Measurements from ENCODE around the gene PPP2R5C.
A peak's percentile ranks its signal among the peaks of the same experiment; 100 is the strongest.

The PPP2R5C gene

DNA sequence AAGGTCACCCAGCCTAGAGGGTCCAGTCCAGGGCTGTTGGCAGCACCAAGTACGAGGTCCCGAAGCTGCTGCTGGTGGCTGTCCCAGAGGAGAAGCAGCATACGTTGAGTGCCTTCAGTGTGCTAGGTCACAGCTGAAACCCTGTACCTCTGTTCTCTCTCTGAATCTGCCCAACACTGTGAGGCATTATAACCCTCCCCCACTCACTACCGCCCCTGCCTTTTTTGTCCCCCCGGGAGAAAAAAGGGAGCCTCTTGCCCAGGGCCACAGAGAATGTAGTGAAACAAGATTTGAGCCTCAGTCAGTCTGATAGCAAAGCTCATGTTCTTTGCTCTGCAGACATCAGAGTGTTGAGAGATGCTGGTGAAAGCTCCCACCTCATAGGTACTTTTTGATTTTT lies 53.4 kb downstream of the PPP2R5C start:
- no peak for DNase-seq (ENCODE audit: low read depth in 2 of 2)

DNA sequence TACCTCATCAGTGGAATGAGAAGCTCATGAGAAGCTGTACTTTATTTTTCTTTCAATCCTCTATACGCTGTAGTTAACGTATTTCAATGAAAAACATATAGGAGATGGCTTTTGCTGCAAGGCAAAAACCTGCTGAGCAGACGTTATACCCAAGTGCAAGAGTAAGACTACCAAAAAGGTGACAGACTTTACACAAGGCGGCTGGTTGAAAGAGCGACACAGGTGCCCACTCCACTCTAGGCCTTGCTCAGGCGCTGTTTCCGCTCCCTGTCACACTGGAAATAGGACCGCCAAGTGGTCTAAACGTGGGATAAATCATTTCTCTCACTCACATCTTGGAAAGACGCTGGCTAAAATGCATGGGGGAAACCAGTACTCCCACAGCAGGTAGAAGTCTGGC lies 54.5 kb downstream of the PPP2R5C start:
- no peak for DNase-seq (ENCODE audit: low read depth in 2 of 2)

DNA sequence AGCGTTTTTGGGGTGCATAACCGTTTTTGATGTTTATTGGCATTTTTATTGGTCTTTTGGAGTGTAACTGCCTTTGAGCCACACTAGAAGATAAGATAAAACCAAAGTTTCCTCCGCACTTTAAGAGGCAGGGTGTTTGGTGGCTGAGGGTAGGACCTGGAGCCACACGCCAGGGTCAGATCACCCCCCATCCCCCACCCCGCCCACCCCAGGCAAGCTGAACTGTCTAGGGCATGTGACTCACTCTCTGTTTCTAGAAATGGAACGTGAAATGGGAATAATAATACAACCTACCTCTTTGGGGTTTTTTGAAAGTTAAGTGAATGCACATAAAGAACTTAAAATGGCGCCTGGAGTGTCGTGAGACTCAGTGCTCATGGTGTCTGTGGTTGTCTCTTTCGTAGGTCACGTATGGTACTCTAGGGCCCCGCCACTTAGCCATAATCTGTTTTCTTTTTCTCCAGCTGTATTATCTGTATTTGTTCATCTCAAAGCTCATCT lies 56.0 kb downstream of the PPP2R5C start:
- DNase-seq (ENCODE audit: low read depth in 2 of 2): peak in 1 of 2 donors; percentile 39

DNA sequence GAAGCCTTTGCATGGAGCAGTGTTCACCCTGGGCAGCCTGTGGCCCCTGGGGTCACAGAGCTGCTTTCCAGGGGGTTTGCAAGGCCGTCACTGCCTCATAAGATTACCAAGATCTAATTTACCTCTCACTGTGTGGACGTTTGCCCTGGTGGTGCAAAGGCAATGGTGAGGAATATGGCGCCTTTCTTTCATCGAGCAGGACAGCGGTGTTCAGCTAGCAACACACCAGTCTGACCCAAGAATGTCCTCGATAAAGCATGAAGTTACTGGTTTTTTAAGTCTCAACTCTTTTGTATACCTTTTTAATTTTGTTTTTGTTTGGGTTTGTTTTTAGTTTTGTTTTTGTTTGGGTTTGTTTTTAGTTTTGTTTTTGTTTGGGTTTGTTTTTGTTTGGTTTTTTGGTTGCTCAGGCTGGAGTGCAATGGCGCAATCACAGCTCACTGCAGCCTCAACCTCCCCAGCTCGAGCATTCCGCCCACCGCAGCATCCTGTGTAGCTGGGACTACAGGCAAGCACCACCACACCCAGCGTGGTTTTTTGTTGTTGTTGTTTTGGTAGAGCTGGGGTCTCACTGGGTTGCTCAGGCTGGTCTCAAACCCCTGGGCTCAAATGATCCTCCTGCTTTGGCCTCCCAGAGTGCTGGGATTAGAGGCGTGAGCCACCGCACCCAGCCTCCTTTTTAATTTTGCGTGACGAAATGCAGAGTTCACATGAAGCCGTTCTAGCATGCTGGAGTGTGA lies 57.9 kb downstream of the PPP2R5C start:
- no peak for DNase-seq (ENCODE audit: low read depth in 2 of 2)

DNA sequence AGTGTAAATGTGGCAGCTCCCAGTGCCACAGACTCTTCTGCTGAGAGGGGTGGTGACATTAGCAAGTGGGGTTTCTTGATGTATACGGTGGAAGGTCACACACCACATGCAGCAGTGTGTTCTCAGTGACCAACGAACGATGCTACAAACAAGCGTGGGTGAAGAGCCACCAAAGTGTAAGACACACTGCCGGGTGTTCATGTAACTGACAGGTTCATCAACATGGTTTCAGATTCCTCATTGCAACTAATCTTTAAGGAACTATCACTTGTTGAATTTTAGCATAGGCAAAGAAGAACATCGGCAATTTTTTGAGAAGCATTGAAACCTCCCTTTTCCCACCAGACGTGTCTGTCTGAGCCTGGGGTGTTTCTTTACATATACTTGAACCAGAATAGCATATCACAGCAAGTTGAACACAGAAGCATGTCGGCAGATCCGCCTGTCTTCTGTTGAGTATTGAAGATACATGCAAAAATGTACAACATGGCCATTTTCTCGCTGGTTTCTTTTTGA lies 58.8 kb downstream of the PPP2R5C start:
- no peak for DNase-seq (ENCODE audit: low read depth in 2 of 2)

DNA sequence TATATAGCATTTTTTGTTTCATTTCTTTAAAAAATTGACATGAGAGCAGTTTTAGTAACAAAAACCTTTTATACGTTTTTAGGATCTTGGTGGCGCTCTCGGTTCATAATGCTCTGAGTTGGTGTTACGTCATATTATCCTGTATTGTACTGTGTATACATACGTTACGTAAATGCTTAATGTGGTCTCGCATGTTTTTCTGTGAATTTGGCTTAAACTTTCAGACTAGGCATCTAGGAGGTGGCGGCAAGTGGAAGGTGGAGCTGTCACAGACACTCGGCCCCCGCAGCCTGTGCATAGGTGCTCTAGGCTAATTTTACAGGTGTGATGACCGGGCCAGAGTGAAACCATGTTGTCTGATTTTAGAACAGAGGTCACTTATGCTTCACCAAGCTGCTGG lies 60.0 kb downstream of the PPP2R5C start:
- no peak for DNase-seq (ENCODE audit: low read depth in 2 of 2)

DNA sequence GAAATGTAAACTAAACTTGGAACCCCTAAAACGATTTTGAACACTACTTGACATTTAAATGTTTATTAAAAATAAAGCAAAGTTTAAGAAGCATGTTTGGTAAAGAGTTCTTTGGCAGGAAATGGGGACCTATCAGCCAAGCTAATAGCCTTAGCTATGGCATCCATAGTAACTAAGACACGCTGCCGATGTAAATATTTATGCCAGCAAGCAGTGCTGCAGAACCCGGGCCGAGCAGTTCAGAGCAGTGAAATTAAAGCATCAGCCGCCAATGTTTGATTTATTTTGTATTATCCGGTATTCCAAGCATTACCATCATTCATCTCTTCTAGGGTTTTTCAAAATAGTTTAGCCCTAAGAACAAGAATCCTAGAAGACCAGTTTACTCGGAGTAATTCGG lies 61.6 kb downstream of the PPP2R5C start:
- DNase-seq (ENCODE audit: low read depth in 2 of 2): no peak

DNA sequence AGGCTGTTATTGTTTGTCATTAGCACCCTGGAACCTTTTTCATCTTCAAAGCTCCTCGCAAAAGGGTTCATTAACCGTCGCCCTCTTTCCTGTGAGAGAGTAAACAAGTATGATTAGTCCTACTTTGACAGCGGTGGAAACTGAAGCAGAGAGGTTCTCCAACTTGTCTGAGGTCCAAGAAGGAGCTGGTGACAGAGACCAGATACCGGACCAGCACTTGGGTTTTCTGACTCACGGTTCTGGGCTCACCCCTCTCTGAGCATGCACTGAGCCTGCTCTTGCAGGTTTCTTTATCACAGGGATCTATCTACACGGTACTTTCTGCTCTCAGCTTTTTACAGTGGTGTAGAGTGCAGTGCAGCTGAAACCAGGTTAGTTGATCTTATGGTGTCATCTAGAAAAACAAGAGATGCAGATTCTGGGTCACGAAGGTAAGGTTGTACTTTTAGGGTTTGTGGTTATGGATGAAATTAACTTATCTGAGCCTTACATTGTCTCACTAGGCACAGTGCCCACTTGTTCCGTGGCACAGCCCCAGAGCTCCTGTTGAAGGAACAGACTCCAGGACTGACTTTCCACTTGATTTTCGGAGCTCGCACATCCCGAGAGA lies 62.1 kb downstream of the PPP2R5C start:
- peak; percentile 45 to 46 for DNase-seq (ENCODE audit: low read depth in 2 of 2)

DNA sequence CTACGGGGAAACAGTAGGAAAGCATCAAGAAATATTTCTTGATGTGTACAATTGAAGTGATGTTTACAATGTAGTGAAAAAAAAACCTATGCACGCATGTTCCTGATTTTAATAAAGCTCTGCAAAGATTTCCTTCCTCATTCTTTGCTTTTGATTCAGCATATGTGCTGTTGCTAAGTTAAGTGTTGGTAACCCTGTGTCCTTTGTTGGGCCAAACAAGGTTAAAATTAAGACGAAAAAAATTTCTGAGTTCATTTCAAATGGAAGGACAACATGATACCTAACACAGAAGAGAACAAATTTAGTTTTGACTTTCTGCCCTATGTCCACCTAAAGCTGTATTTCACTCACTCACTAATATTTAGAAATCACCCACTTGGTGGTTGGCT lies 62.8 kb downstream of the PPP2R5C start:
- DNase-seq (ENCODE audit: low read depth in 2 of 2): no peak

DNA sequence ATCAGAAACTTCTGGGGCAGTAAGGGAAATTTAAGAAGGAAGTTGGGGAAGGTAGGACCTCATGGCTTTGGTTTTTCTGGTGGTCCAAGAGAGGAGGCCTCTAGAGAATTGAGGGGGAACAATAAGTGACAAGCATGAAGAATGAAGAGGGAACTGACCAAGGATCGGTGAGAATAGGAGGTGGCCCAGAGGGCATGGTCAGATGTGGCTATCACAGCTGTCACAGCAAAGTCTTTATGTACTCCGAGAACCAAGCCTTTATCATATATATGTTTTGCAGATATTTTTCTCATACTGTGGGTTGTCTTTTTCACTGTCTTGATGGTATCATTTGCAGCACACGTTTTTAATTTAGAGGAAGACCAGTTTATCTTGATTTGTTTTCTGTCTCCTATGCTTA lies 64.3 kb downstream of the PPP2R5C start:
- DNase-seq (ENCODE audit: low read depth in 2 of 2): no peak

DNA sequence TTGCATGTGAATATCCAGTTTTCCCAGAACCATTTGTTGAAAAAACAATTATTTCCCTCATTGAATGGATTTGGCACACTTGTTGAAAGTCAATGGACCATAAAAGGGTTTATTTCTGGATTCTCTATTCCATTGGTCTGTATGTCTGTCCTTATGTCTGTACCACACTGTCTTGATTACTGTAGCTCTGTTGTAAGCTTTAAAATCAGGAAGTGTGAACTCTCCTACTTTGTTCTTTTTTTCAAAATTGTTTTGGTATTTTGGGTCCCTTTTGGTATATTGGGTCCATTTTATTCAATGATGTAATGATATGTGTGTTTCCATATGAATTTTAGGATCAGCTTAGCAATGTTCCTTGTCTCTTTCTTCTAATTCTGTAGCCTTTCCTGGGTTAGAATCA lies 64.8 kb downstream of the PPP2R5C start:
- DNase-seq (ENCODE audit: low read depth in 2 of 2): no peak

DNA sequence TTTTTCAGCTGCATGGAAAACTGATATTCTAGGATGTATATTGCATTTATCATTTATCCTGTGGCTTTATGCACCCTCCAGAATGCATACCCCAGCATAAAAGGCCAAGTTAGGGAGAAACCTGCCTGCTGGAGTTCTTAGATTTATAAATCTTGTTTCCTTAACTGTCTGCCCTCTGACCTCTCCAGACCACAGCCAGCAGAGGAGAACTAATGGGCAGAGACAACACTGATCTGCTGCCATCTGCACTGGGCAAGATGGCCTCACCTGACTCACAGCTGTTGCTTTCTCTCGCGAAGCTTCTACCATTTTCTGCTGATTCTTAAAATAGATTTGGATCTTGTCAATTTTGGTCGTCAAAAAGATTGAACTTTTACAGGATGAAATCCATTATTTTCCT lies 65.8 kb downstream of the PPP2R5C start:
- no peak for DNase-seq (ENCODE audit: low read depth in 2 of 2)

DNA sequence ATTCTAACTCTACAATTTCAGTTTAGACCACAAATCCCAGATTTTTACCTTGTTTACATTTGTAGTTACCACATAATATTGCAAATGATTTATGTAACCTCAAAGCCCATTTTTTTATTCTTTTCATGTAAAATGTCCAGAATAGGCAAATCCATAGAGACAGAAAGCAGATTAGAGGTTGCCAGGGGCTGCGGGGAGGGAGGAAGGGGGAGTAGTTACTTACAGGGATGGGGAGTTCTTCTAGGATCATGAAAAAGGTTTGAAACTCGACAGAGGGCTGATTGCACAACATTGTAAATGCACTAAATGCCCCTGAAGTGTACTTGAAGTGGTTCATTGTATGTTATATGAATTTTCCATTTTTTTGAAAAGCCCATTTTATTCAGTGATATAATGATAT lies 66.5 kb downstream of the PPP2R5C start:
- no peak for DNase-seq (ENCODE audit: low read depth in 2 of 2)

DNA sequence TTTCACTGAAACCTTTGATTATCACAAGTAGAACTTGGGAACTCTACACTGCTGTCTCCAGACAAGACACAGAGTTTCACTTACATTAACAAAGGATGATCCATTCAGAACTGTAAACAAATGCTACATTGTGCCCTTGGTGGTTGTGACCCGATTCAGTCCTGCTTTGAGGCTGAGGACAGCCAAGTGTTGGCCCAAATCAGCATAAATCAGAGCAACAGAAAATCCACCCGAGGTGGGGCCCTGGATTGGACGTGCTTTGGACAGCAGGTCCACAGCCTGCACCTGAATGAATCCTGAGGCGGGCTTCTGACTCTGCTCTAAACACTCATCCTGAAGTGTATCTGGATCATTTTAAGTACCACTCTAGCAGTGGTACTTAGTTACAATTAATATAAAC lies 68.8 kb downstream of the PPP2R5C start:
- DNase-seq (ENCODE audit: low read depth in 2 of 2): no peak

DNA sequence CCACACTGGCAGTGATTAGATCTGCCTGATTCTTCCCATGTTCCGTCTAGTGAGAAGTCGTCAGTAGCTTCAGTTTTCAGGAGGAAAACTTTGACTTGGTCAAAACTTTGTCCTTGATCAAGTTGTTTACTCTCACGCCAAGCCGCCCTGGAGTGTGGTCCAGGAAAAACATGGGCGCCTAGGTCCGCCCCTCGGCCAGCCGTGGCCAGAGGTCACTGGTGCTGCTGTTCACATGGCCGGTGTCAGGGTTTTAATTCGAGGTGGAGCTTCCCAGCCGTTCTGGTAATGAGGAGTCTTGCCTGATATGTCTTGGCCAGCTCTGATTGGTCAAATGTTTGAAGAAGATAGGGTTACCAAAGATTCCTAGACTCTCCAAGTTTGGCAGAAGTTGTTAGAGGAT lies 71.5 kb downstream of the PPP2R5C start:
- DNase-seq (ENCODE audit: low read depth in 2 of 2): no peak

DNA sequence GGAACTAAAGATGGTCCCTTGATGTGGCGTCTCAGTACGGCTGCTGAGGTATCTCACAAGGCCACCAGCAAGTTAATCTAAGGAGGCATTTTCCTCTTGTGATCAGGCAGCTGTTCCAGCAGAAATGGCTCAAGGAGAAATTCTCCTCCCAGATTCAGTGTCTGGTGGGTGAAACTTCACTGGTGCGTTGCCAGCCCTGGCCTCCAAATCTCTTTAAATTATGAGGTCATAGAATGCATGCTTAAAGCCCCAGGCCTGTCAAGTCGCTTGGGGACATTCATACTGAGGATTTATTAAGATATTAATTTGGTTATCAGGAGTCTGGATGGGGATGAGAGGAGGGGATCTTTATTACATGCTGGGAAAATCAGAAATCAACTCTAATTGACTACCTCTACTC lies 72.9 kb downstream of the PPP2R5C start:
- no peak for DNase-seq (ENCODE audit: low read depth in 2 of 2)

DNA sequence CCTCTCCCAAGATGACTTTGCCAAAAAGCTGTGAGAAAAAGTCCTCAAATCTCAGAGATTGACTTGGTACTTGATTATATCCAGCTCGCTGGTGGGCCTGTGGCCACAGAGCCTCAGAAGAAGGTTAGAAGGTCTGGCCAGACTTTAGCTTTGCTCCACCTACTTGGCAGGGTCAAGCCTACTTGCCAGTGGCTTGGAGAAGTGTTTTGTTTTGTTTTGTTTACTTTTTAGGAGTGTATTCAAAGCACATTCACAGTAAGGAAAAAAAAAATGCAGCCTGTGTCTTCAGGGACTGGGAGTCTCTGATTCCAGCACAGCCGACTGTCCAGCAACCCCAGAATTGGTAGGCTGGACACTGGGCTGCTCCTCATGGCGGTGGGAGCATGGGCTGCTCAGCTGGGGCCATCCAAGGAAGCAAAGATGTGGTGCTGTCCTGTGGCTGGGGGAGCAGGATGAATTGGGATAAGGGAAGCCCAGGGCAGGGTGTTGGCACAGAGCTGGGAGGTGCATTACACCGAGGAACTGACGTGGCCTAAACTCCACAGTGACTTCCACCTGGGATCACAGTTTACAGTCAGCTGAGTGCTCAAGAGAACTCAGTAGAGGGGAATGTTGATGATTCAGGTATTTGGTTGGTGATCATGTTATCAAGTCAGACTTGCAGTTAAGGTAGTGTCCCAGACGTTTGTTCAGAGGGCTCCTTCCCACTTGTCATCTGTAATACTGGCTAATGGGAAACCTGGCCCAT lies 73.5 kb downstream of the PPP2R5C start:
- DNase-seq (ENCODE audit: low read depth in 2 of 2): no peak

DNA sequence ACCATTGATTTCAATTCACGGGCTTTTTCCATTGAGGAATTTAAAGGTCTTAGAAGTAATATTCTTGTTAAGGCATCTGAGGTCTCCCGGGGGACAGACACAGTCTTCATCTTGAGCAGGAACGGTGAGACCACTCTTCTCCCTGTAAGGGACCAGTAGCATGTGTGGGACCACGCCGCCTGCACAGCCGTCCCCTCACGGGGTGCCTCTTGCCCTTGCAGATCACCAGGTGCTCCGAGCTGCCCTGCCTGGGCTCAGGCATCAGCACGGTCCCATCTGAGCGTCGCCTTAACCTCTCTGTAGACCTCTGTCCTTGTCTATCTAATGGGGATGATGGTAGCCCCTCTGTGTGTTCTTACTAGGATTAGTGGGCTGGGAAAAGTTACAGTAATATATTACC lies 74.1 kb downstream of the PPP2R5C start:
- no peak for DNase-seq (ENCODE audit: low read depth in 2 of 2)

DNA sequence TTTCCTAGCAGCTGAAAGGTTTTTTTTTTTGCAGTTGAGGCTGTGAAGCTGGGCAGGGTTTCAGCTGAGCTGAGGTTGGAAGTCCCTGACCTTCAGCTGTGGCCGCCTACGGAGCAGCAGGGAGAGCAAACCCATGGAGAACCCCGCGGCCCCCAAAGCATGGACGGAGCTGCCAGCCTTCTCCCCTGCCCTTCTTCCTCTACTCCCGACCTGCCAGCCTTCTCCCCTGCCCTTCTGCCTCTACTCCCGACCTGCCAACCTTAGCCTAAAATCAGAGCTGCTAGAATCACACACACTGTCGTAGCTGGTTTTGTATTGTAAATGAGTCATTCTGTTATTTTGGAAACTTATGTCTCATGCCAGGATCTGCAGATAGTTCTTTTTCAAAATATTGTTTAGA lies 74.6 kb downstream of the PPP2R5C start:
- DNase-seq (ENCODE audit: low read depth in 2 of 2): no peak

DNA sequence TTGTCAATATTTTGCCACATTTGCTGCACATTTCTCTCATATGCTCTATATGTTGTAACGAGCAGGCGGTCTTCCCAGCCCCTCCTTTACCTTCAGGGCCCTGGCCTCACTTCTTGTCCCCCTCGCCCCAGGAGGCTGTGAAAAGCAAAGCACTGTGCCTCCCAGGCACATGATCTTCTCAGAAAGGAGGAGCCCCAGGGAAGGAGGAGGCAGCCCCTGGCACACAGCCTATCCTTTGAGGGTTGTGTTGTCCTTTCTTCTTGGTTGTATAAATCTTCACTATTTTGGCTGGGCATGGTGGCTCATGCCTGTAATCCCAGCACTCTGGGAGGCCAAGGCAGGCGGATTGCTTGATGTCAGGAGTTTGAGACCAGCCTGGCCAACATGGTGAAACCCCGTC lies 77.0 kb downstream of the PPP2R5C start:
- no peak for DNase-seq (ENCODE audit: low read depth in 2 of 2)

DNA sequence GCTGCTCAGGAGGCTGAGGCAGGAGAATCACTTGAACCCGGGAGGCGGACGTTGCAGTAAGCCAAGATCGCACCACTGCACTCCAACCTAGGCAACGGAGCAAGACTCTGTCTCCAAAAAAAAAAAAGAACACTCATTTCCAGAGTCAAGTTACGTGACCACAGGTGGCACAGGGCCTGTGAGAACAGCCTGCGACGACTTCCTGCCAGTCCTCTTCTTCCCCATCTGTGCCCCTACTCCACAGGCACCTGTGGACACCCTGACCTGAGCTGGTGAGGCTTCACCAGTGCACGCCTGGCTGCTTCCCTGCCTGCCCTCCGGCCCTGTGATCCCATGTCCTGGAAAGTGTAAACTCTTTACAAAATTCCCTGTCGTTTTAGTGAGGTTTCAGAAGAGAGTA lies 77.7 kb downstream of the PPP2R5C start:
- no peak for DNase-seq (ENCODE audit: low read depth in 2 of 2)

DNA sequence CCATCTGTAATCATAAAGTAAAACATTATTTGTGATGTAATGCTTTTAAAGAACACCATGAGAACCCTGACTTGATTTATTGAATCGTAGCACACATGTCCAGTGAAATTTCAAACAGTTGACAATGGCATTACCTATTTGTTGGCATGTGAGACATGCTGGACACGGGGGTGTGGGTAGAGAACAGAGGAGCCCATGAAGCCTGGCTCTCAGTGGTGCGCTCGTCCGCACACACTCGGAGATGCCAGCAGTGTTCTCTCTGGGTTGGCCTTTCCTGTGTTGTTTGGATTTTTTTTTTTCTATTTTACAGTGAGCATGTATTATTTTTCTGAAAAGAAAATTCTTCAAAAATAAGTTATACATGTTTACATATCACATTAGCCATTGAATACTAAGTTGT lies 78.2 kb downstream of the PPP2R5C start:
- no peak for DNase-seq (ENCODE audit: low read depth in 2 of 2)

All from stimulated activated CD4-positive, alpha-beta T cell treated with anti-CD3 and anti-CD28 coated beads, Interleukin-1b, Interleukin-23, amount 100 ng/mL, for 4 hours (primary cell).